Endothelial cell of umbilical vein (primary cell): Measurements from ENCODE around the gene PLA2G4B.

Experiments used
- CTCF ChIP-seq, 2 donors: IDR thresholded peaks; 1 replicate in 1 of 2; 2 replicates in 1 of 2; pipeline ENCODE4 v1.5.1; 2011; ENCODE audit warnings: low read length in 2 of 2, mild to moderate bottlenecking in 2 of 2, moderate library complexity in 2 of 2, control low read depth in 1 of 2, inconsistent platforms in 1 of 2, low read depth in 1 of 2; ENCODE audit not compliant: insufficient read depth in 1 of 2; ENCODE audit errors: extremely low read depth in 1 of 2
- EZH2 ChIP-seq: IDR thresholded peaks from 2 replicates; pipeline ENCODE4 v1.6.1; 2012; ENCODE audit warnings: borderline replicate concordance, low read depth, mild to moderate bottlenecking, moderate library complexity, low read length, inconsistent platforms; ENCODE audit not compliant: severe bottlenecking
- FOS ChIP-seq: IDR thresholded peaks from 2 replicates; pipeline ENCODE4 v1.6.1; 2011; ENCODE audit warnings: mild to moderate bottlenecking, low read length, moderate library complexity, borderline replicate concordance; ENCODE audit not compliant: insufficient read depth
- GATA2 ChIP-seq: IDR thresholded peaks from 2 replicates; pipeline ENCODE4 v1.7.0; 2011; ENCODE audit warnings: low read depth, mild to moderate bottlenecking, moderate library complexity, mixed read lengths, low read length; ENCODE audit not compliant: insufficient read length, insufficient read depth
- JUN ChIP-seq: IDR thresholded peaks from 2 replicates; pipeline ENCODE4 v1.6.1; 2011; ENCODE audit warnings: borderline replicate concordance, low read depth; ENCODE audit not compliant: insufficient read length, insufficient read depth
- MAX ChIP-seq: IDR thresholded peaks from 2 replicates; pipeline ENCODE4 v1.6.1; 2011; ENCODE audit not compliant: insufficient read depth, insufficient read length
- MYC ChIP-seq: IDR thresholded peaks from one replicate; pipeline ENCODE4 v1.6.1; 2011; ENCODE audit warnings: mild to moderate bottlenecking, low read depth, low read length
- POLR2A ChIP-seq: IDR thresholded peaks from 2 replicates; pipeline ENCODE4 v1.6.1; 2012; ENCODE audit warnings: low read depth, mild to moderate bottlenecking, control low read depth, low read length
- POLR2AphosphoS5 ChIP-seq: IDR thresholded peaks from 2 replicates; pipeline ENCODE4 v1.6.1; 2012; ENCODE audit warnings: low read depth, mild to moderate bottlenecking, control low read depth, low read length, moderate library complexity; ENCODE audit not compliant: insufficient read depth

- TF ChIP-seq CTCF (IDR thresholded peaks at IDR 0.05; ENCODE audit: extremely low read depth in 1 of 2, insufficient read depth in 1 of 2, low read depth in 1 of 2, low read length in 2 of 2), result no peak
- TF ChIP-seq FOS, result no peak
- TF ChIP-seq POLR2A, result no peak
- no peak for TF ChIP-seq MAX
- no peak for TF ChIP-seq EZH2
- TF ChIP-seq MYC, result no peak
- TF ChIP-seq POLR2AphosphoS5, result no peak
- no peak for TF ChIP-seq JUN
- TF ChIP-seq GATA2, result no peak
These were observed 49.2 kb downstream of the PLA2G4B start for GRCh38 chr15:41887893-41888292.
